HCT116 (cell line): ENCODE measurements around the gene CDH11.

ENCODE experiments used
- CEBPB ChIP-seq: IDR thresholded peaks from 2 replicates; pipeline ENCODE4 v1.6.1; 2012; ENCODE audit warnings: low read depth
- POLR2A ChIP-seq: IDR thresholded peaks from 2 replicates; pipeline ENCODE4 v1.7.0; 2011; ENCODE audit warnings: borderline replicate concordance; ENCODE audit not compliant: insufficient read depth, insufficient read length; ENCODE audit errors: extremely low read depth
- POLR2AphosphoS5 ChIP-seq: IDR thresholded peaks from 2 replicates; pipeline ENCODE4 v1.6.1; 2011; ENCODE audit warnings: mild to moderate bottlenecking, low read depth, low read length, moderate library complexity
- SIN3A ChIP-seq: IDR thresholded peaks from 2 replicates; pipeline ENCODE4 v1.6.1; 2012; ENCODE audit warnings: low read depth
- ZFX ChIP-seq: fragments of 450-650 bp; IDR thresholded peaks from 2 replicates; pipeline ENCODE4 v1.6.1; 2017
- TF ChIP-seq, protein P1 (sequence below): IDR thresholded peaks from 2 replicates; pipeline ENCODE4 v1.6.1; 2012
- TF ChIP-seq, protein P2 (sequence below), 3 experiments: fragments of 200-600 bp in 1 of 3; sonication (generic) in 1 of 3; IDR thresholded peaks in 2 of 3; conservative IDR thresholded peaks in 1 of 3; 2 replicates each; pipeline ENCODE4 v1.5.1; 2012 to 2017; ENCODE audit warnings: low read depth in 2 of 3, low read length in 2 of 3, antibody characterized with exemption in 1 of 3, borderline replicate concordance in 1 of 3, control low read depth in 1 of 3, mild to moderate bottlenecking in 1 of 3, mixed read lengths in 1 of 3, mixed run types in 1 of 3, moderate library complexity in 1 of 3; ENCODE audit not compliant: insufficient read depth in 1 of 3
- TF ChIP-seq, protein P3 (sequence below): IDR thresholded peaks from 2 replicates; pipeline ENCODE4 v1.6.1; 2012

DNA sequence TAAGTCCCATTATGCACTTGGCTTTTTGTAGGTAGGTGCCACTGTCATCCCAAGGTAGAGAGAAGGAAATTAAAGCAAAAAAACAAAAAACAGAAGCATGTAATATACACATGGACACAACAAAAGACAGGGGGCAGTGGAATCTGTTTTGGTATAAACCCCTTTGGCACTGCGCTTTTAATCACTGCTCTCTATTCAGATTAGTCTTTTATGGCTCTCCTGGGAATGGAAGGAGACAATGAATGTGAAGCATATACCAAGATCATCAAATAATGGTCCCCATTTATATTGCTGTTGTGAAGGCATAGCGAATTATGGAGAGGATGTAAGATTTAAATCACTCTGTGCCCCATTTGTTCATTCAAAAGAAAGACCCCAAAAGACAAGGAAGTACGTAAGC lies 17.4 kb downstream of the CDH11 start:
- TF ChIP-seq, protein P1, sequence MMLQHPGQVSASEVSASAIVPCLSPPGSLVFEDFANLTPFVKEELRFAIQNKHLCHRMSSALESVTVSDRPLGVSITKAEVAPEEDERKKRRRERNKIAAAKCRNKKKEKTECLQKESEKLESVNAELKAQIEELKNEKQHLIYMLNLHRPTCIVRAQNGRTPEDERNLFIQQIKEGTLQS = no peak
- TF ChIP-seq, protein P2, sequence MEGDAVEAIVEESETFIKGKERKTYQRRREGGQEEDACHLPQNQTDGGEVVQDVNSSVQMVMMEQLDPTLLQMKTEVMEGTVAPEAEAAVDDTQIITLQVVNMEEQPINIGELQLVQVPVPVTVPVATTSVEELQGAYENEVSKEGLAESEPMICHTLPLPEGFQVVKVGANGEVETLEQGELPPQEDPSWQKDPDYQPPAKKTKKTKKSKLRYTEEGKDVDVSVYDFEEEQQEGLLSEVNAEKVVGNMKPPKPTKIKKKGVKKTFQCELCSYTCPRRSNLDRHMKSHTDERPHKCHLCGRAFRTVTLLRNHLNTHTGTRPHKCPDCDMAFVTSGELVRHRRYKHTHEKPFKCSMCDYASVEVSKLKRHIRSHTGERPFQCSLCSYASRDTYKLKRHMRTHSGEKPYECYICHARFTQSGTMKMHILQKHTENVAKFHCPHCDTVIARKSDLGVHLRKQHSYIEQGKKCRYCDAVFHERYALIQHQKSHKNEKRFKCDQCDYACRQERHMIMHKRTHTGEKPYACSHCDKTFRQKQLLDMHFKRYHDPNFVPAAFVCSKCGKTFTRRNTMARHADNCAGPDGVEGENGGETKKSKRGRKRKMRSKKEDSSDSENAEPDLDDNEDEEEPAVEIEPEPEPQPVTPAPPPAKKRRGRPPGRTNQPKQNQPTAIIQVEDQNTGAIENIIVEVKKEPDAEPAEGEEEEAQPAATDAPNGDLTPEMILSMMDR (IDR thresholded peaks at IDR 0.05 in 2 of 3, conservative IDR thresholded peaks at IDR 0.05 in 1 of 3; ENCODE audit: borderline replicate concordance in 1 of 3, insufficient read depth in 1 of 3, low read depth in 2 of 3, low read length in 2 of 3) = no peak
- TF ChIP-seq POLR2A = no peak
- no peak for TF ChIP-seq POLR2AphosphoS5
- TF ChIP-seq, protein P3, sequence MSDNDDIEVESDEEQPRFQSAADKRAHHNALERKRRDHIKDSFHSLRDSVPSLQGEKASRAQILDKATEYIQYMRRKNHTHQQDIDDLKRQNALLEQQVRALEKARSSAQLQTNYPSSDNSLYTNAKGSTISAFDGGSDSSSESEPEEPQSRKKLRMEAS = no peak
- TF ChIP-seq CEBPB = no peak
- TF ChIP-seq ZFX = no peak
- TF ChIP-seq SIN3A = no peak
